CD4-positive, alpha-beta T cell treated with Interleukin-6 at 100 ng/mL for 8 hours (primary cell): ENCODE measurements around the gene TMEM30A.
A peak's percentile ranks its signal among the peaks of the same experiment; 100 is the strongest.

Source experiments
- DNase-seq: peaks from one replicate; pipeline ENCODE4 v3.0.0-alpha.2; 2020; ENCODE audit warnings: mixed read lengths, low spot score

The TMEM30A gene

DNA sequence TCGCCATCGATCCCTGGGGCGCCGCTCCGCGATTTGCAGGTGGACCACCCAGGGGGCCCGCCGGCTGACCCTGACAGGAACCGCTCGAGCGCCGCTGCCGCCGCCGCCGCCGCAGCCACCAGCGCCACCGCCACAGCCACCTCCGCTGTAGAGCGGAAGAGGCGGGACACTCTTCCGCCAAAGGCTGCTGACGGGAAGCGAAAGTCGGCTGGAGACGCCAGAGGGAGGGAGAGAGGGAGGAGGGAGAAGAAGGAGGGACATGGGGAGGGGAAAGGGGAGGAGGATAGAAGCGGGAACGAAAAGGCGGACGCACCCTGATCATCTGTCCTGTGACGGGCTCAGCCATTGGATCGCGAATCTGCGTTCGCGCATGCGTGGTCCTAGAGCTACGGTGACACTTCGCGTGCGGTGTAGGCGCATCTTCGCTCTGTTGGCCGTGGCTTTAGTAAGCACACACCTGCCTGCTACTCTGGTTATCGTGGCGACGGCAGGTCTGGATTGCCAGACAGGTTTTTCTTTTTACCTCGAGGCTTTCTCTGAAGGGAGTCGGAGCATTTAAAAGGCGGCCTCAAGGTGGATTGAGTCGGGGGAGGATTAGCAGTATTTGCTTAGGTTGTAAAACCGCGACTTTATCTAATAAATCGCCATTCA, at the start of gene TMEM30A:
Gene TMEM30A, minus strand, starts transcription at position 161 of the 651 bp plus-strand sequence. Its CDS starts 154 bp downstream, at position 7.
- DNase-seq: peak; percentile 99

DNA sequence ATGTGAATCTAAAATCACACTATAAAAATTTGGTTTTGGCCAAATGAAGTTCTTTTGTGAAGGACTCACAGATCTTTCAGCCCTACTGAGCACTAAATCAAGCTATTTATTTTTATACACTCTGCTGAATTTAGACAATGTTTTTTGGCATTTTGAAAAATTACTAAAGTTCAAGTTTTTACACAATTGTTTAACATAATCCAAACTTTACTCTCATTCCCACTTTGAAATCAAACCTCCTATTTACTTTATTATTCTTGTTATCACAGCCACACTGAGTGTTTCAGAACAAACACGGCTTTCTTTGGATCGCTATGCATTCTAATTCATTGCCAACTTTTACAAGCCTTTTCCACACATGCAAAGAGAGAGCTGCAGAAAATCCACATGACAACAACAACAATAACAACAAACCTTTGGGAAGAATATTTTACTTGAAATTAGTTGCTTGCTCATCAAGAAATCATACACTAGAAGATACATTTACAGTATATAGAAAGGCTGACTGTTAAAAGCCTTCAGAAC, 49.1 kb upstream of the TMEM30A start:
- no peak for DNase-seq

DNA sequence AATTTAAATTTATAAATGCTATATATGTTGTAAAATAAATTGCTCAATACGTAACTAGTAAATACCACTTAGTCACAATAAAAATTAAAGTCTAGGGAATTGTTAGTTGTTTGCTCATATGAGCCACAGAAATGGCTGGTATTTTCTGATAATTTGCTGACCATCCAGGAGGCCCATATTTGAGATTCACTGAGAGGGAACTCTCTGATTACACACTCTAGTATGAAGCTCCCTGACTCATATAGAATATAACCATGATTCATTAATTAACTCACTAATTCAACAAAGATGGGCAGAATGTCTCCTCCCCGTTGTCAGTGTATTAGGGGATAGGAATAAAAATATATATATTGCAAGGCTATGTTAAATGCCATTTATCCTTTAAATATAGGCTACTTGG, 46.6 kb upstream of the TMEM30A start:
- DNase-seq: no peak

DNA sequence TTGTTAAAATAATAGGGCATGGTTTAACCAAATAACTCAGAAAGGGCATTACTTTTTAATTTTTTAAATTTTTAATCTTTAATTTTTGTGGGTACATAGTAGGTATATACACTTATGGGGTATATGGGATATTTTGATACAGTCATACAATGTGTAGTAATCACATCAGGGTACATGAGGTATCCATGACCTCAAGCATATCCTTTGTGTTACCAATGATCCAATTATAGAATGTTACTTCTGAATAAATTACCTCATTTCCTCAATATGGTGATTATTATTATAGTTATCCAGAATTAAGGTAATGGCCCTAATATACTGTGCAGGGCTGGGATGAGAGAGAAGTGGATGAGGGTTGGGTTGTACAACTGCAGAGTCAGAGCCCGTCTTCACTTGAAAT, 45.1 kb upstream of the TMEM30A start:
- no peak for DNase-seq

DNA sequence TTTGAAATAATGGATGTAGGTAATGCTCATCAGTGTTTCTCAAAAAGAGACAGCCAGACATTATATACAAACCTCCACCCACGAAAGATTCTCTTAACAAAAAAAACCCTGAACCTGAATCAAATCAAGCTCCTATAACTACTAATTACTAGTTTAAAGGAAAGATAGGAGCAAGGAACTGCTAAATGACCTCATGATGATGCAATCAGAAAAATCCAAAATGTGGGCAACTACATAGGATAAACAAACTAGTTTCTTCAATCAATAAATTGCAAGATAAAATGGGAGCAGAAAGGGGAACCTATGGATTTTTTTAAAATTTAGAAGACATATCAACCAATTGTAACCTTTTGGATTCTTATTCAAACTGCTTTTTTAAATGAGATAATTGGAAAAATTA, 43.2 kb upstream of the TMEM30A start:
- no peak for DNase-seq

DNA sequence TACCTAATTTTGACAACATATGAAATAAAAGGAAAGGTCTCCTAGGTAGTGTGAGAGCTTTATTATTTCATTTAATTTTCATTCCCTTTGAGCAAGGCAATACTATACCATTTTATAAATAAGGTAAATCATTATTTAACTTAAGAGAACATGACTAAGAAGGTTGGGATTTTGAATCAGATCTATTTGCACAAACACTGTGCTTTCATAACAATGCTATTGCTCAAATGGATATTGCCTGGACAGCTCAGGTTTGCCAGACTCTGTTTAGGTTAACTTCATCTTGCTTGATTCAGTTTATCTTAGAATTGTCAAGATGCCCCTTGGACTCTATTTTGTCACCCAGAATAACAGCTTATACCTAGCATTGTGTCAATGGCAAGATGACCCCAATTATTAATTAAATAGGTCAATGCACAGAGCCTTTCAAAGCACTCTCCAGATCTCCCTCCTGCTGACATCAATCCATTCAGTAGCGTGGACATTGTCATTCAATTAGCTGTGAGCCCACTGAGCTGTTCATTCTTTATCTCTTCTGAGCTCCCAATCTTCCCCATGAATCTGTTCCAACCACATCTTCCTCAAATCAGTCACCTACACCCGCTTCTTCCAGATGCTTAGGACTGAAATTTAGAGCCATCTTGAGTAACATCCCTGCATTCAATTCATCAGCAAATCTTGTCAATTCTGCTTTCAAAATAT, 42.1 kb upstream of the TMEM30A start:
- no peak for DNase-seq

DNA sequence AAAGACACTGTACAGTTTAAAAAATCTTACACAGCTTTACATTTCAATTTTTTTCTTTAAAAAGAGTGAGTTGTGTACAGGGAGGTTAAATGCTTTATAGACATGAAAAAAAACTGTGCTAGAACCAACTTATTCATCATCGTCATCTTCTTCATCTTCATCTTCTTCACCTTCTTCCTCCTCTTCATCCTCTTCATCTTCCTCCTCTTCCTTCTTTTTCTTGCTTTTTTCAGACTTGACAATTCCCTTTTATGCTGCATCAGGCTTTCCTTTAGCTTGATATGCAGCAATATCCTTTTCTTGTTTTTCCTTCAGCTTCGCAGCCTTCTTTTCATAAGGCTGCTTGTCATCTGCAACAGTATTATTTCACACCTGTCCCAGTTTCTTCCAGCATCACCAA, 34.3 kb upstream of the TMEM30A start:
- no peak for DNase-seq

DNA sequence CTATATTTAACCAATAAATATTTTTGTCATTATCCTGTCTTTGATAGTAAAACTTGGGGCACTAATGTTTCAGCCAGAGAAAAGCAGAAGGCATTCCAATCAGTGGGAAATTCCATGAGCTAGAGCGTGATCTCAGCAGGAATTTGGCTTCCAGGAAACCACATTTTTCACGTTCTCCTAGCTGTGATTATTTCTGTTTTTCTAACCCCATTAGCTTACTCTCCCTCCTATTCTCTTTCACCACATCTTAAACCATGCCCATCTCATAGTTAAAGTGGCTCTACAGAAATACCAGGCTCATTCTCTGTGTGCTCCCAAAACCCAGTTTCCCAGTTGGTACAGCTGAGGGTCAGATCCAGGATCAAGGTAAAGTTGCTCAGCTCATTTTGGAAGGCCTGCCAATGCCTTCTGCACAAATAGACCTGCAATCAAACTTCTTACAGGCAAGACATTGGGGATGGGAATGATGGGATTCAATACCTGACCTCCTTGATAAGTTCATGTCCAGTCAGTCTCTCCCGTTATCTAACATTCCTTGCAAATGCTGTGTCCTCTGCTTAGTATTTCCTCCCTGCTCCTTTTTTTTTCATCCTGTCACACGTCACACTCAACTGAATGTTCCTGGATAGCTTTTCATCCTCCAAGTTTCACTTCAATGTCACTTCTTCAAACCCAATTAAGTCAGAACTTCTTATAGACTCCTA, 33.1 kb upstream of the TMEM30A start:
- DNase-seq: no peak

DNA sequence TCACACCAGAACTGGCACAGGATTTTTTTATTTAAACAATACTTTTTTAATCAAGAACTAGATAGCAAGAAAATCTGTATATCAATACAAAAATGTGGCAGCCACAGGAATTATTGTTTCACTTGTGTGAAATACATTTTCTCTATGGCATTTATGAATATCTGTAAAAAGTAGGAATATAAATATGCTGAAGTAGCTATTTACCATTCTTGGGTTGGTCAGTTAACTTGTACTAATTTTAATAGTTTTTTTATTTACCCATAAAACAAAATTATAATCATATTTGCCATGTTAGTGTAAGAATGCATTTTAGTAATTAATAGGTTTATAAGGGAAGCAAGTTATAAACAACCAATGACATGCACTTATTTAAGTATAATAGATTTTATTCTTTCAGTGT, 31.4 kb upstream of the TMEM30A start:
- no peak for DNase-seq

DNA sequence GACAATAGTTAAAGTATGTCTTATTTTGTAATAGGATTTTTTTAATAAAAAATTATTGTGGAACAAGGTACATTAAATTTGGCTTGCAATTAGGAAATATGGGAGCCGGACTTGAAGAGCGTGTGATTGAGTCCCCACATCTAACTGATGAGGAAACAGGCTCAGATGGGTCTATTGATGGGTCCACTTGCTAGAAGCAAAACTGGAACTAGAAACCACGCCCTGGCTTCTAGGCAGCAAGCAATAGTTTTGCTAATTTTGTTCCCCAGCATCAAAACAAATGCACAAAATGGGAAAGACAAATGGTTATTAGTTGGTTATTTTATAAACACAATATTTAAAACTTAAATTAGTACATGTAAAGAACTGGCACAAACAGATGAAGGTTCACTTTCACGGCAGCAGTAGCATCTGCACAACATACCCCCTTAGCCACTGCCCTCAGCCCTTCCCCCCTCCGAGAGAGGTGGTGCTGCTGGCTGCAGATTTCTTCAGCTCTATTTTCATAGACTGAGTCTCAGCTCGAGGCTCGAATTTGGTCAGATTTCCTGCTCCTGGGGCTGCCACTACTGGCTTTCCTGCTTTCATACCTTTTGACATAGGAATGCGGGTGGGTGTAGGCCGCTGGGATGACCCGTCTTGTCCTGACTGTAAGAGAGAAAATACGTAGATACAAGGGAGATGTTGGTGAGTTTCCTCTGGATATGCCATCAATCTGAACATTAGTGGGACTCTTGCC, 23.8 kb upstream of the TMEM30A start:
- DNase-seq: no peak

DNA sequence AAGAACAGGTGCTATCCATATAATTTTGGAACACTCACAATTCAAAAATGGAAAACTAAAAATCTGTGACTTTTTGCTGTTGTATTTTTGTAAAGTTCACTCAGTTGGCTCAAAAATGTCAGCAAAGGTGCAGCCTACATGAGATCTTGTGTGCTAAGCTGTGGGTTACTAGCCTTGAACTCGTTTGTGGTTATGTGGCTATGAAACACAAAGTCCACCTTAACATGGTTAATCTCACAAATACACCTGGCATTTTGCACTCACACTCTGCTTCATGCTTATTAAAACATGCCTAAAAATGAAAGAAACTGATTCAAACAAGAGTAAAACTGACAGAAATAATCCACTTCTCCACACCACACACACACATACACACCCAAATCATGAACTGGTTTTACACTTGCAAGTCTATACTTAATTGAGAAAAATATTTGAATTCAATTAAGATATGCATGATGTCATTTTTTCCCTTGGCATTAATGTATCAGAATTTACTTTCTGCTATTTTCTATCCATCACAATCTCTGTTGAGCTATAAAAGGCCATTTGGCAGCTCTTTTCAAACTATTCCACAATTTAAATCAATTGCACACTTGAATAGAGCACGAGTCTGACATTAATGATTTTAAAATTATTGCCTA, 22.9 kb upstream of the TMEM30A start:
- DNase-seq: no peak

DNA sequence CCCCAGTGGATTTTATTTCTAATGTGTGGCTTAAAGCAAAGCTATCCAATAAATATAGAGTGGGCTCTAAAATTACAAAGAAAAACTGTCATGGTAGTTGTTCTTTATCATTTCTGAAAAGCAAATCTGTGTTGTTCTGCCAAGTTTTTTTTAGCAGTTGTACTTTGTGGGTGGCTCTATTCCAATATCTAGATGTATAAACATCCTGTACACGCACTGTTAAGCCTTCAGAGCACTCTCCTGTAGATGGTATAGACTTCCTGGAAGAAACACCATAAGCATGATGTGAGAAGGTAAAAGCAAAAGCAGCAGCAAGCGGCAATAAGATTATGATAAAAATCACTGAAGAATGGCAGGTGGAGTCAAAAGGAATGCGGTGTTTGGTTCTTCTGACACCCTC, 21.5 kb upstream of the TMEM30A start:
- DNase-seq: no peak

DNA sequence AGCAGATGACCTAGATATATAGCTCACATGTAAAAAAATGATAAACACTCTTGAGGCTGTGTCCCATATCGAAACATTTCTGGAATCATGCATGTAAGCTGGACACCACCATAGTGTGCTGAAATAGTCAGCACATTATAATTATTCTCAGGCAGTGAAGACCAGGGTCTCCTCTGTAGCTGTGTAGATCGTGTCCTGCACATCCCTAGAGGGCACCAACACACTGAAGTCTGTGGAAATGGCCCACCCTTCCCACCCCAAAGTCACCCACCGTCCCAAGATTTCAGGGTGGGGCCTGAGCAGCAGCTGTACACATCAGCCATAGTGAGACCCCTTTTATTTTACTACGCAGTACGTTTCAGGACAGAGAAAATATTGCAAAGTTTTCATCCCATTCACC, 21.0 kb upstream of the TMEM30A start:
- DNase-seq: no peak

DNA sequence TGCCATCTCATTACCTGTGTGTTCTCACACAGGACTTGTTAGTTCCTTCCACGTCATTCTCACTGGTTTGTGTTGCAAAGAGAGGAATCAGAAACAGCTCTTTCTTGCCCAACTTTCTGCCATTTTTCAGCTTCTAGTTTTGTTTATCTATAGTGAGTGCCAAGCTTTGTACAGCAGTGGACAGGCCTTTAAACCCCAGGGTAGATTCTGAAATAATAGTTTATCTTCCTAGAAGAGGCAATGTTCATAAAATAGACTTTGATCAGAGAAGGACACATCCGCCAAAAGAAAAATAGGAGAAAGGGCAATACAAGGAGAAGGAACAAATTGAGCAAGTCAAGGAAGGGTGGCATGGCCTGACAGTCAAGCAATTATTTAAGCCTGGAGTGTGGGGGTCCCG, 17.7 kb upstream of the TMEM30A start:
- DNase-seq: no peak

DNA sequence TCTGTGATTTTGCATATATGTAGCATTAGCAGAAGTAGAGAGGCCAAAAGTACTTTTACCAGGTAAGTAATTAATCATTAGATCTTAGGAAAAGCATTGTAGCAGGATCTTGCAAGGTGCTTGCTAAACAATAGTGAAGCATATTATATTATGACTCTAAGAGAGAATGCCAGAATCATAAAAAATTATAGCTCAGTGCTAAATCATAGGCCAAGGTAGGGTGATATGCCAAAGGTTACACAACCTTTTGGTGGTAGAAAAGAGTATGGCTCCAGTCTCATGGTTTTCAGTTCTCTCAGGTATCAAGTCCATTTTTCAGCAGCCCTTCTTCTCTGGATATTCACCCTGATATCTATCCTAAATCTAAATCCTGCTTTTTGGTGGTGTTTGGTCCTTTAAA, 16.9 kb upstream of the TMEM30A start:
- no peak for DNase-seq

DNA sequence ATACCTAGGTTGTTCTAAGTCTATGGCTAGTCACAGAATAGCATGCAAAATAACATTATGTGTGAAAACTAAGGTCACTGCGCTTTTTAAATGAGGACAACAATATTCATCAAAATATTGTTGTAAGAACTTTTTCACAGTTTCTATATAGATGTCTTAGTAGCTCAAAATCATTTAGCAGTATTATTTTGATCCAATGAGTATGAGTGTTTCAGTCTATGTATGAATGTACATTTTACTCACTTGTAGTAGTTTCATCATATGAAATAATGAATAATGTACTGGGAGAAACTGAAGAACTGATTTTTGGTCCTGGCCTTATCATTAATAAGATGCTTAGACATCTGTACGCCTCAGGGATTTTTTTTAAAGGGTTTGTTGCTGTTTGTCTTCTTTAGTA, 16.5 kb upstream of the TMEM30A start:
- DNase-seq: no peak

DNA sequence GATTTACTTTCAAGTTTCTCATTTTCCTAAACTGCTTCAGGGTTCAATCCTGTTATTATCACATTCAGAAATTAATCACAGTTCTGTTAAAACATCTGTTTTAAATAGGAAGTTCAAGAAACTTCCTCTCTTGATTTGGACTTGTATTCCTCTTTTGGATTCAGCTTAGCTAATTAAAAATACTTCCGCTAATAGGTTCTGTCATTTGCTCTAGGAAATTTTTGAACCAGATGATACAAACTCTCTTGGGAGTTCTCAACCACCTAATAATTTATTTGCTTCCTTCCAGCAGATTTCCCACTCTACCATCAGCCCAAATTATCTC, 15.9 kb upstream of the TMEM30A start:
- no peak for DNase-seq

DNA sequence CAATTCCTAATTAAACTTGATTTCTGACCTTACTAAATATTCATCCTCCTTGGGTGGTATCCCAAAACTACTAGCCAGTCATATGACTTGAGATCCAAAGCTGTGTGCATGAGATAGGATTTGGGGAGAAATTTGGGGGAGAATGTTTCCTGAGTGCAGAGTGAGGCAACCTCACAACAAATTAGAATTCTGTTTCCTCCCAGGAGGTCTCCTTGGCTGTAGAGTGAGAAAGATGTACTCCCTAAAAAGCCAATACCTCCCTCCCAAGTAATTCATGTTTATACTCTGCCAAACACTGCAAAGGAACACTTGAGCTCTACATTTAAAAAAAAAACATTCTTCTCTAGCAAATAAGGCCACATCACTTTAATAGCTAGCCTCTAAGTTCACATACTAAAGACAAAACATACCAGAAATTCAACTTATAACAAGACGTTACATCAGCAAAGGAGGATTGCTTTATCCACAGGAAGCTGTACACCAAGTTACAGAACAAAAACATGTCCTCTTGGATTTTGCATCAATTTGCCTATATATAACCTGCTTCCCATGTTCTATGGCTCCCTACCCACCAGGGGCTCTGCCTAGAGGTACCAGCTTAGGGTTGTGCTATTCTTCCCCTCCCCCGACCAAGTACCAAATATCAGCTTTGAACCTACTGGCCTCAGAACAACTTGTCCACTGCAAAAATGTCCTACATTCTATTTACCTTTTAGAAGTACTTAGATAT, 15.4 kb upstream of the TMEM30A start:
- DNase-seq: no peak

DNA sequence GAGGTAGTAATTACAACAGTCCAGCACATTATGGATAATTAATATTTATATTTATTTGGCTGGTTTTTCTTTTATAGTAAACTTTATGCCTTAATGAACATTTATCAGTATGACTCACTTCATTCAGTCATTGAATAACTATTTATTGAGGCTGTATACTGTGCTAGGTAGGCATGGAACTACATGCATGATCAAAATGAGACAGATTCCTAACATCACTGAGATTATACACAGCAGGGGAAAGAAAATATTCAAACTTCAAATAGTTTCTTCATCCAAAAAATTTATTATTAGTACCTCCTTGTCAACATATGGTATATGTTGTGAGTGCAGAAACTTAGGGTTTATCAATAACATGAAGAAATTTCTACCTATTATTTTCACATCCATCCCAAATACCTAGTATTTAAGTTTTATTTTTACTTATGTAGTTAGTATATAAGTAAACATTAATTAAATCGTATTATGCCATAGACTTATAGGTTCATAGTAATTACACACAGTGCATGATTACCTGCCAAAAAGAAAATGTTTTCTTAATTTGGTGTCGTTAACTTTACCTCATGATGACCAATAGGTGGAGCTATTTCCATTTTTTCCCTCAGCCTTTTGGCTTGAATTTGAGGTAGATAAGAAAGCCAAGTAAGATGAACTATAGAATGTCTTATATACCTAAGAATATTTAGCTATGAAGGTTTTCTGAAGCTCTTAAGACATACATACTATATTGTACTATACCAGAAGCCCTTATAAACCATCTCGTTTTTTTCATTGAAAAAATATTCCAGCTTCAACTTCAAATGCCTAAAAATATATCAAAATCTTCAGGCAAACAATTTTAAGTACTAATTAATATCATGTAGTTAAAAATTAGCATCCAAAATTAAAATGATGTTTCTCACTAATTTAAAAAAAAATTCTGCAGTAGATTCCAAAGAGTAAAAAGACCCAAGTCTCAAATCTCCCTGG, 12.5 kb upstream of the TMEM30A start:
- peak; percentile 59 for DNase-seq

DNA sequence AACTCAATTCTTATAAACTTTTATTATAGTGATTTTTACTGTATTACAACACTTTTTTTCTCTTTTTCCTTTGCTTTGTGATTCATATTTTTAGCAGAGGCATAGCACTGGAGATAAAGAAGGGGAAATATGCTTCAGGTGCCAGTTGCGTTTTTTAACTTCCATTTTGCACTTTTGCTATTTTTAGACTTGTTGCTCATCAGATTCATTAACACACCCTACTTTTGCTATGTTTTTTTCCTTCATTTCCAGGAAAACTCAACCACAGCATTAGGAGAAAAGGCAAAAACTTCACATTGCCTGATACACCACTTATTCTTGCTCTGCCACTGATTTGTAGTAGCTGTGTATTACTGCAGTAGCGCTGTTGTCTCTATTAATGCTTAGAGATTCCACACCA, 8.0 kb upstream of the TMEM30A start:
- DNase-seq: no peak
